ENCODE measurements around the gene ABCA8. TPM values are rescaled to one million over a fixed set of nuclear protein-coding genes. Genes with fewer than 3 reads are reported as not detected.
A peak's percentile ranks its signal among the peaks of the same experiment; 100 is the strongest.
"Not testable (repeated sequence)": the region's sequence is repeated elsewhere in the genome, so short reads cannot be mapped to it uniquely, and the experiment has no call there.

Gene ABCA8
- 100 to 1,000 TPM; 235 to 365 (median 316) TPM for total RNA-seq

GRCh38 chr17:68955181-68955841, at the start of gene ABCA8:
TSS of gene ABCA8 (minus strand) at chr17:68955392. CDS start at chr17:68942034, 13,358 bp downstream.
- DNase-seq (ENCODE audit: low spot score in 2 of 2), result peak; percentile 22 to 59
- H3K27me3 ChIP-seq, result no peaks in the 10 kb centered on the region
- H3K36me3 ChIP-seq, result no peaks in the 10 kb centered on the region
- peak within 1 kb of the TSS; percentile 51 to 87 (median 78) for H3K27ac ChIP-seq
- H3K9me3 ChIP-seq, result no peaks in the 10 kb centered on the region
- H3K4me1 ChIP-seq, result peaks cover 0 to 12% (median 0%) of the 10 kb centered on the region in 4 donors
- TF ChIP-seq CTCF (IDR thresholded peaks at IDR 0.05), result no peak
- TF ChIP-seq EP300 (IDR thresholded peaks at IDR 0.05), result peak in 1 of 2 donors; percentile 87
- peak in 1 of 2 donors; percentile 40 for TF ChIP-seq POLR2A (IDR thresholded peaks at IDR 0.05)
- WGBS, 2 donors, result 14 to 15% methylated on average over 4 of the region's 4 CpGs
- peak within 1 kb of the TSS; percentile 31 to 54 (median 41) for H3K4me3 ChIP-seq

- DNase-seq (ENCODE audit: low spot score in 2 of 2); H3K27me3 ChIP-seq; H3K27ac ChIP-seq; H3K4me1 ChIP-seq; H3K4me3 ChIP-seq; H3K9me3 ChIP-seq: not testable (repeated sequence)
- H3K36me3 ChIP-seq, result peaks cover 0 to 52% (median 0%) of the 10 kb centered on the region in 3 donors
- WGBS, 2 donors, result 94 to 97% methylated on average over 23 to 26 of the region's 27 CpGs
These were observed 49.6 kb upstream of the ABCA8 start for GRCh38 chr17:69004759-69005158.

GRCh38 chr17:68999743-69000142, 44.6 kb upstream of the ABCA8 start:
- not testable (repeated sequence) for H3K27ac ChIP-seq; H3K9me3 ChIP-seq; DNase-seq (ENCODE audit: low spot score in 2 of 2); H3K4me3 ChIP-seq; H3K27me3 ChIP-seq; H3K4me1 ChIP-seq
- 96 to 100% methylated on average over 2 to 3 of the region's 3 CpGs for WGBS, 2 donors
- H3K36me3 ChIP-seq, result peaks cover 0 to 12% (median 0%) of the 10 kb centered on the region in 3 donors

- Histone ChIP-seq H3K4me1 (no peaks in the 10 kb centered on the region), H3K27me3 (no peaks in the 10 kb centered on the region), H3K36me3 (peaks cover 0 to 65% (median 0%) of the 10 kb centered on the region in 3 donors), H3K4me3 (no peak overlapping the region), H3K9me3 (no peaks in the 10 kb centered on the region), H3K27ac (no peak overlapping the region)
- no peak for TF ChIP-seq EP300 (IDR thresholded peaks at IDR 0.05)
- no peak for TF ChIP-seq CTCF (IDR thresholded peaks at IDR 0.05)
- no peak for TF ChIP-seq POLR2A (IDR thresholded peaks at IDR 0.05)
- DNase-seq (ENCODE audit: low spot score in 2 of 2), result no peak
- 59 to 65% methylated on average over 4 of the region's 4 CpGs for WGBS, 2 donors
These were observed 37.9 kb upstream of the ABCA8 start for GRCh38 chr17:68993112-68993511.

- Histone ChIP-seq H3K27ac (no peak overlapping the region), H3K27me3 (no peaks in the 10 kb centered on the region), H3K36me3 (peaks cover 0 to 94% (median 0%) of the 10 kb centered on the region in 3 donors), H3K9me3 (no peaks in the 10 kb centered on the region), H3K4me1 (no peaks in the 10 kb centered on the region), H3K4me3 (no peak overlapping the region)
- 68 to 83% methylated on average over 4 of the region's 4 CpGs for WGBS, 2 donors
- DNase-seq (ENCODE audit: low spot score in 2 of 2), result no peak
- no peak for TF ChIP-seq CTCF (IDR thresholded peaks at IDR 0.05)
These were observed 32.8 kb upstream of the ABCA8 start for GRCh38 chr17:68987966-68988365.

- Histone ChIP-seq H3K4me1 (peaks cover 0 to 13% (median 6%) of the 10 kb centered on the region in 4 donors), H3K27ac (peak overlapping the region in 3 of 4 donors; percentile 7 to 68 (median 38)), H3K36me3 (peaks cover 0 to 61% (median 0%) of the 10 kb centered on the region in 3 donors), H3K4me3 (no peak overlapping the region), H3K9me3 (no peaks in the 10 kb centered on the region), H3K27me3 (no peaks in the 10 kb centered on the region)
- TF ChIP-seq CTCF (IDR thresholded peaks at IDR 0.05) (no peak), EP300 (IDR thresholded peaks at IDR 0.05) (peak in 1 of 2 donors; percentile 81)
- DNase-seq (ENCODE audit: low spot score in 2 of 2), result peak; percentile 68 to 84
- WGBS, 2 donors, result 1 to 3% methylated on average over 2 of the region's 2 CpGs
These were observed 26.1 kb upstream of the ABCA8 start for GRCh38 chr17:68981288-68981687.
